Activated T-cell treated with anti-CD3 and anti-CD28 coated beads, Interleukin-2, amount 50 U/mL, for 72 hours (primary cell): ENCODE results near the gene PDE1A. TPM values are rescaled to one million over a fixed set of nuclear protein-coding genes. Genes with fewer than 3 reads are reported as not detected.
A peak's percentile ranks its signal among the peaks of the same experiment; 100 is the strongest.

Source experiments
- ATAC-seq, 2 donors: fragments of 150-1000 bp; cut with Tn5 transposase; replicated peaks in 1 of 2; 2 replicates each; pipeline ENCODE4 v1.10.0; 2021; ENCODE audit warnings: moderate library complexity in 2 of 2, mild to moderate bottlenecking in 1 of 2
- DNase-seq, 2 donors: peaks; one replicate each; pipeline ENCODE4 v3.0.0; 2021 to 2022; ENCODE audit warnings: mixed read lengths in 1 of 2
- H3K27ac Mint-ChIP-seq: one replicate; pipeline ENCODE4 v1.8.0; 2022; ENCODE audit warnings: mild to moderate bottlenecking, moderate library complexity, mixed read lengths
- H3K27me3 Mint-ChIP-seq: one replicate; pipeline ENCODE4 v1.8.0; 2022; ENCODE audit warnings: low read depth, mixed read lengths
- H3K36me3 Mint-ChIP-seq, 2 donors: one replicate each; pipeline ENCODE4 v1.8.0; 2022; ENCODE audit warnings: mixed read lengths in 2 of 2, mild to moderate bottlenecking in 1 of 2; ENCODE audit not compliant: insufficient read depth in 2 of 2
- H3K4me1 Mint-ChIP-seq: one replicate; pipeline ENCODE4 v1.8.0; 2022; ENCODE audit warnings: low read depth, mixed read lengths
- H3K4me3 Mint-ChIP-seq, 2 donors: one replicate each; pipeline ENCODE4 v1.8.0; 2022; ENCODE audit warnings: mild to moderate bottlenecking in 2 of 2, mixed read lengths in 2 of 2, moderate library complexity in 2 of 2
- H3K9me3 Mint-ChIP-seq, 2 donors: one replicate each; pipeline ENCODE4 v1.8.0; 2022; ENCODE audit warnings: mixed read lengths in 2 of 2
- total RNA-seq, 2 donors: library from RNA; stranded (reverse); gene quantifications; one replicate each; pipeline ENCODE4 v1.2.3, GENCODE V29; 2022

PDE1A gene
- total RNA-seq, 2 donors from 2014 or later, result not detected

DNA sequence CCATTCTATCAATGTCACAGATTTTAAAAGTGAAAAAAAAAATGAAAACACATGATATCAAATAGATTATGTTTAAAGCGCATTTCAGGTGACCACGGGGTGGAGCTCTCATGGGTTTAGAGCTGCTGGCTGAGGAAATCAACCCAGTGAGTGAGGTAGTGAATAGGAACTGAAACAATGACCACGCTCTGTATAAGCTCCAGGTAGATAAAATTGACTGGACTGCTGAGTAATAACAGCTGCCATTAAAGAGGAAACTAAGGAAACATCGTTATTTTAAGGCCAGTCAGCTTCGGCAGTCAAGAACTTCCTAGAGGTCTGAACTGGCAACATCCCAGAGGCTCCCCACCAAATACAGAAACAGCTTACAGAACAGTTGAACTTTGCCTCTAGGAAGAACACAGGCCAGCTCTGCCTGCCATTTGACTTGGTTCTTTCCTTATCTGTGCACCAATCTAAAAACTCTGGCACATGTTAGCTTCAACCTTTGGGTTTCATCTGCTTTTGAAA lies 185.9 kb downstream of the PDE1A start:
- no peaks in the 10 kb centered on the region for H3K9me3 Mint-ChIP-seq
- H3K27me3 Mint-ChIP-seq, result no peaks in the 10 kb centered on the region
- ATAC-seq, result peak in 1 of 2 donors; percentile 54
- DNase-seq, result peak; percentile 11 to 15
- H3K4me3 Mint-ChIP-seq, result no peak overlapping the region
- H3K27ac Mint-ChIP-seq, result no peak overlapping the region
- H3K36me3 Mint-ChIP-seq, result no peaks in the 10 kb centered on the region
- H3K4me1 Mint-ChIP-seq, result no peaks in the 10 kb centered on the region

DNA sequence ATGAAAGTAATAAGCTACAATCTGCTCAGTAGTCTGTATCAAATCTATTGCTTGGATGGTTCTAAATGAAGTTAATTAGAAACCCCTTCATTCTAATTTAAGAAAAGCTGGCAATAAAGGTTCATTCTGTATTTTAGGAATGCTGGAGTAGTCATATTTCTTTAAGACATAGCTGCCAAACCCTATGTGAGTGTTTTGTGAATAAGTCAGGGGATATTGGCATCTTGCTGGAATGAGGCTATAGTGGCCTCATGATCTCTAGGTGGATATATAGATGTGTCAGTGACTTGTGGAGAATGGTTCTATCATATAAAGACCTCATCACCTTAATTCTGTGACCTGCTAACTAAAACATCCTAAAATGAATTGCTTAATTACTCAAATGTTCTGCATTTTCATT lies 196.3 kb downstream of the PDE1A start:
- H3K27me3 Mint-ChIP-seq, result no peaks in the 10 kb centered on the region

DNA sequence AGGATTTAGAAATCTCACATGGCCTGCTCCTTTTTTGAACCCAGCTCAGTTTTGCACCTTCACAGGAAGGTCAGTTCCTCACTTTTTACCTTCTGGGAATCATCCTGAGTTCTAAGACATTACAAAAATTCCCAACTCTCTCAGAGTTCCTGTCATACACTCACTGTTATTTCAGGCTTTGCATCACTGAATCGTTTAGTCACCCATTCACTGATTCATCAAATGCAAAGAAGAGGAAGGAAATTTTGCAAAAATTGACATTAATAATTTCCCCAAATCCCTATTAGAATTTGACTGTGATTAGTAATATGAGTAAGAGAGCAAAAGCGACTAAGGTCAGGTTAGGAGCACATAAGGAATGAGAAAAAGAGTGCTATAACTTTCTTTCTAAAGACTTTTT lies 197.5 kb downstream of the PDE1A start:
- H3K4me1 Mint-ChIP-seq, result no peaks in the 10 kb centered on the region
- no peaks in the 10 kb centered on the region for H3K9me3 Mint-ChIP-seq
- no peaks in the 10 kb centered on the region for H3K27me3 Mint-ChIP-seq
- H3K27ac Mint-ChIP-seq, result no peak overlapping the region
- no peaks in the 10 kb centered on the region for H3K36me3 Mint-ChIP-seq
- H3K4me3 Mint-ChIP-seq, result no peak overlapping the region
- ATAC-seq, result no peak
- no peak for DNase-seq

More for the DNA sequence above, 196.3 kb downstream of the PDE1A start:
- DNase-seq, result no peak
- no peaks in the 10 kb centered on the region for H3K4me1 Mint-ChIP-seq
- no peak overlapping the region for H3K27ac Mint-ChIP-seq
- ATAC-seq, result no peak
- H3K36me3 Mint-ChIP-seq, result no peaks in the 10 kb centered on the region
- H3K4me3 Mint-ChIP-seq, result no peak overlapping the region
- H3K9me3 Mint-ChIP-seq, result no peaks in the 10 kb centered on the region

DNA sequence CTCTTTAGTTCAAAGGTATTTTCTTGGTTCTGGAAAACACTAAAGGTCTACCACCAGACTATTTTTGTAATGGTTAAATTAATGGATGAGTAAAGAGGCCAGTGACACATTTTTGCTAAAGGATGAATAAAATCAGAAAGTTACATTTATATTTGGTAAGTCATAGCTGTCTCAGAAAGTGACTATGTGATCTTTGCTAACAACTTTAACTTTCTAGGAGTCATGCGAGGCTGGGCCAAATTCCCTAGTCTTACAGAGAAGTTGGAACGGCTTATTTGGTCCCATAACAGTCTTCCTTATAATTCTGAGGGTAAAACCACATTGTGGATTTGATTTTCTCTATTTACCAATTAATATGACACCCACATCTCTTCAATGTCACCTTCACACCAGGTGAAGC lies 198.1 kb downstream of the PDE1A start:
- H3K27me3 Mint-ChIP-seq, result no peaks in the 10 kb centered on the region
- no peaks in the 10 kb centered on the region for H3K4me1 Mint-ChIP-seq
- no peaks in the 10 kb centered on the region for H3K9me3 Mint-ChIP-seq
- H3K27ac Mint-ChIP-seq, result no peak overlapping the region
- ATAC-seq (no peak), DNase-seq (no peak)
- H3K4me3 Mint-ChIP-seq, result no peak overlapping the region
- H3K36me3 Mint-ChIP-seq, result no peaks in the 10 kb centered on the region

DNA sequence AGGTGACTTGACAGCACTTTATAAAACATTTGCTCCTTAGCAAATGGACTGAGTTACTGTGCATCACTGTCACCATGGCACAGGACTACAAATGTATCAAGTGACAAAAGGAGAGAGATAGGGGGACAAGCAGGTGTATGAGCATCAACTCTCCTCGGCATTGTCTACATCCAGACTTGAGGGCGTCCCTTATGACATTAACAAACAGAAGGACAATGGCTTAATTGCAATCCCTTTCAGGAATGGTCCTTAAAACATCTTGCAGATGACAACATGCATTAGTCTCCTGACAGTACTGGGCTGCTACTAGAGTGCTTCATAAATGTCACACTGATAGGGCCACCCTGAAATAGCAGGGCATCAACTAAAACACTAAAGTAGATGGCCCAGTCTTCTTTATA lies 198.8 kb downstream of the PDE1A start:
- ATAC-seq (no peak), DNase-seq (no peak)
- Mint-ChIP-seq H3K9me3 (no peaks in the 10 kb centered on the region), H3K36me3 (no peaks in the 10 kb centered on the region), H3K4me3 (no peak overlapping the region), H3K27me3 (no peaks in the 10 kb centered on the region), H3K27ac (no peak overlapping the region), H3K4me1 (no peaks in the 10 kb centered on the region)

DNA sequence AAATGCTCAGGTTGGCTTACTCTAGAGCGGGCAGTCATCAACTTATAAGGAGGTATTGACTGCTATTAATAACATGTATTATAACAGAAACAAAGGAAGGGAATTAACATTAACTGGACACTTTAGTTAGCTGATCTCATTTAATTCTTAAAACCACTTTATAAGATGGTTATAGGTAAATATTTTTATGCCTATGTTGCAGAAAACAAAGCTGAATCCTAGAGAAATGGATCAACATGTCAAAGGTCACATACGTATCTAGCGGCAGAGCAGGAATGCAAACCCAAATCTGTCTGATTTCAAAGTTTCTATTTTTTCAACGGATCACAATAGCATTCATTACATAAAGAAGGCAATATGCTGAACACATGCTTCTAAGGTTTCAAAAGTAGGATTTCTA lies 200.0 kb downstream of the PDE1A start:
- H3K27ac Mint-ChIP-seq, result no peak overlapping the region

DNA sequence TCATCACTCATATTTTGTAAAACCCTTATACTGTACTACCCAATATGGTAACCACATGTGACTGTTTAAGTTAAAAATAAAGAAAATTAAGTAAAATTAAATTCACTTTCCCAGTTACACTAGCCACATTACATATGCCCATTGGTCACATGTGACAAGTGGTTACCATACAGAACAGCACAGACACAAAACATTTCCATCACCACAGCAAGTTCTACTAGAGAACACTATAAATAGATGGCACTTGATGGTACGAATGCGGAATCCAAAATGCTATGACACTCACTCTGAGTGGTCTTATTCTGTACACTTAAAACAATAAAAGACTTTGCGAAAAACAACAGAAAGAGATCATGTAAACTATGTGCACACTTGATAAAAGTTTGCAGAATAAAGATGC lies 202.2 kb downstream of the PDE1A start:
- Mint-ChIP-seq H3K27me3 (no peaks in the 10 kb centered on the region), H3K4me3 (no peak overlapping the region), H3K27ac (no peak overlapping the region), H3K4me1 (no peaks in the 10 kb centered on the region), H3K9me3 (no peaks in the 10 kb centered on the region), H3K36me3 (no peaks in the 10 kb centered on the region)
- no peak for DNase-seq
- no peak for ATAC-seq

More for the DNA sequence above, 200.0 kb downstream of the PDE1A start:
- ATAC-seq, result no peak
- DNase-seq, result no peak
- Mint-ChIP-seq H3K4me3 (no peak overlapping the region), H3K9me3 (no peaks in the 10 kb centered on the region), H3K36me3 (no peaks in the 10 kb centered on the region), H3K27me3 (no peaks in the 10 kb centered on the region), H3K4me1 (no peaks in the 10 kb centered on the region)

DNA sequence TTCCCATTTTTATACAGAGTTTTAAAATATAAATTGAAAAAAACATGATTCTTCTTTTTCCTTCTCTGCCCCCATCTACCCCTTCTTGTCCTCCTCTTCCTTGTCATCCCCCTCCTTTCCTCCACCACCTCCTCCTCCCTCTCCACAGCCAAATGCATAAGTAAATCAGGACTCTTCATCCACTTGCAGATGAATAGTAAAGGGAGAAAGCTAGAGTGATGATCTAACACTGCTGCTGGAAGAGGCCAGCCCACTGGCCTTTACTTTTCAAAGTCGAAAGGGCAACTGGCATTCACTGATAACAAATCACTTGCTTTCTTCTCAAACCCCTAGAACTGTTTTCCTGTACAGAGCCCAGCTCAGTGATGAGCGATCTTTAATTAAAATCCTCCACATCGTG lies 205.8 kb downstream of the PDE1A start:
- Mint-ChIP-seq H3K9me3 (no peaks in the 10 kb centered on the region), H3K4me3 (no peak overlapping the region), H3K4me1 (no peaks in the 10 kb centered on the region), H3K27ac (no peak overlapping the region), H3K36me3 (no peaks in the 10 kb centered on the region), H3K27me3 (no peaks in the 10 kb centered on the region)
- DNase-seq (no peak), ATAC-seq (no peak)

DNA sequence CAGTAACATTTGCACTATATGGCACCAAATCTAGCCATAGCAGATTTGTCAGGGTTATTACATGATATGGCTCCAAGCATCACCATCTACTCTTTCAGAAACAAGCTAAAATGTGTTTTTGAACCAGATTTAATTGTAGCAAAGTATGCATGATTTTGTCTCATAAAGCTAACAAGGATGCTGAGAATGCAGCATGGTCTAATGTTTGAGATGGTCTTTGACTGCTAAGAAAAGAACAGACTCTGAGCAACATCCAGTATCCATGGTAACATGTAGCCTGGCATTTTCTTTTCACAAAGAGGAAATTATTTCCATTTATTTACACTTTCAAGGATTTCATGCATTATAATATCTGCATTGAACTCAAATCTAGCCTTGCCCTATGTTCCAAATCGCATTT lies 206.5 kb downstream of the PDE1A start:
- Mint-ChIP-seq H3K4me1 (no peaks in the 10 kb centered on the region), H3K27ac (no peak overlapping the region), H3K9me3 (no peaks in the 10 kb centered on the region), H3K4me3 (no peak overlapping the region), H3K27me3 (no peaks in the 10 kb centered on the region), H3K36me3 (no peaks in the 10 kb centered on the region)
- ATAC-seq (no peak), DNase-seq (no peak)

DNA sequence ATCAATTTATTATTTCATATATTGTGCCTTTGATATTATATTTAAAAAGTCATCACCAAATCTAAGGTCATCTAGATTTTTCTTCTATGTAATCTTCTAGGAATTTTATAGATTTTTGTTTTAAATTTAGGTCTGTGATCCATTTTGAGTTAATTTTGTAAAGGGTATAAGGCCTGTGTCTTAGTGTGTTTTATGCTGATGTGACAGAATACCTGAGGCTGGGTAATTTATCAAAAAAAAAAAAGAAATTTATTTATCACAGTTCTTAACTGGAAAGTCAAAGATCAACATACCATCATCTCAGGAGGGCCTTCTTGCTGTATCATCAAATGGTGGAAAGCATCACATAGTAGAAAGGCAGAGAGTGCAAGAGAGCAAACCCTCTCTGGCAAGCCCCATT lies 216.2 kb downstream of the PDE1A start:
- no peaks in the 10 kb centered on the region for H3K4me1 Mint-ChIP-seq
- no peak overlapping the region for H3K27ac Mint-ChIP-seq
- H3K4me3 Mint-ChIP-seq, result no peak overlapping the region
- H3K9me3 Mint-ChIP-seq, result peaks cover 1 to 7% of the 10 kb centered on the region in 2 donors
- ATAC-seq (no peak), DNase-seq (no peak)
- no peaks in the 10 kb centered on the region for H3K36me3 Mint-ChIP-seq
- no peaks in the 10 kb centered on the region for H3K27me3 Mint-ChIP-seq

DNA sequence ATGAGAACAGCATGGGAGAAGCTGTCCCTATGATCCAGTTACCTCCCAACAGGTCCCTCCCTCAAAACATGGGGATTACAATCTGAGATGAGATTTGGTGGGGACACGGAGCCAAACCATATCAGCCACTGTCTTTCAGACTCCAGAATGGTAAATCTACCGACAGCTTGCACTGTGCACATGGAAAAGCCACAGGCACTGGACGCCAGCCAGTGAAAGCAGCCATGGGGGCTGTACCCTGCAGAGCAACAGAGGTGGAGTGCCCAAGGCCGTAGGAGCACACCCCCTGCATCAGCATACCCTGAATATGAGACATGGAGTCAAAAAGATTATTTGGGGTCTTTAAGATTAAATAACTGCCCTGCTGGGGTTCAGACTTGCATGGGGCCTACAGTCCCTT lies 218.4 kb downstream of the PDE1A start:
- no peak overlapping the region for H3K27ac Mint-ChIP-seq
- ATAC-seq (no peak), DNase-seq (no peak)
- peaks cover 1 to 6% of the 10 kb centered on the region in 2 donors for H3K9me3 Mint-ChIP-seq
- no peaks in the 10 kb centered on the region for H3K4me1 Mint-ChIP-seq
- H3K36me3 Mint-ChIP-seq, result no peaks in the 10 kb centered on the region
- no peaks in the 10 kb centered on the region for H3K27me3 Mint-ChIP-seq
- no peak overlapping the region for H3K4me3 Mint-ChIP-seq

DNA sequence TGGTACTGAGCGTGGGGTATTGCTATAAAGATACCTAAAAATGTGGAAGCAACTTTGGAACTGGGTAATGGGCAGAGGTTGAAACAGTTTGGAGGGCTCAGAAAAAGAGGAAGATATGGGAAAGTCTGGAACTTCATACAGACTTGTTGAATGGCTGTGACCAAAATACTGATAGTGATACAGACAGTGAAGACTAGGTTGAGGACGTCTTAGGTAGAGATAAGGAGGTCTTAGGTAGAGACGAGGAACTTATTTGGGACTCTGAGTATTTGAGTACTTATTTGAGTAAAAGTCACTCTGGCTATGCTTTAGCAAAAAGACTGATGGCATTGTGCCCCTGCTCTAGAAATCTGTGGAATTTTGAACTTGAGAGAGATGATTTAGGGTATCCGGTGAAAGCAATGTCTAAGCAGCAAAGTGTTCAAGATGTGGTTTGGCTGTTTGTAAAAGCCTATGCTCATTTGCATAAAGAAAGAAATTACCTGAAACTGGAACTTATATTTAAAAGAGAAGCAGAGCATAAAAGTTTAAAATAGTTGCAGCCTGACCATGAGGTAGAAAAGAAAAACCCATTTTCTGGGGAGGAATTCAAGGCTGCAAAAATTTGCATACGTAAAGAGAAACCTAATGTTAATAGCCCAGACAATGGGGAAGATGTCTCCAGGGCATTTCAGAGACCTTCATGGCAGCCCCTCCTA lies 219.6 kb downstream of the PDE1A start:
- H3K36me3 Mint-ChIP-seq, result no peaks in the 10 kb centered on the region
- H3K27ac Mint-ChIP-seq, result no peak overlapping the region
- no peaks in the 10 kb centered on the region for H3K4me1 Mint-ChIP-seq
- peaks cover 1 to 6% of the 10 kb centered on the region in 2 donors for H3K9me3 Mint-ChIP-seq
- H3K27me3 Mint-ChIP-seq, result no peaks in the 10 kb centered on the region
- no peak for DNase-seq
- ATAC-seq, result no peak
- no peak overlapping the region for H3K4me3 Mint-ChIP-seq

DNA sequence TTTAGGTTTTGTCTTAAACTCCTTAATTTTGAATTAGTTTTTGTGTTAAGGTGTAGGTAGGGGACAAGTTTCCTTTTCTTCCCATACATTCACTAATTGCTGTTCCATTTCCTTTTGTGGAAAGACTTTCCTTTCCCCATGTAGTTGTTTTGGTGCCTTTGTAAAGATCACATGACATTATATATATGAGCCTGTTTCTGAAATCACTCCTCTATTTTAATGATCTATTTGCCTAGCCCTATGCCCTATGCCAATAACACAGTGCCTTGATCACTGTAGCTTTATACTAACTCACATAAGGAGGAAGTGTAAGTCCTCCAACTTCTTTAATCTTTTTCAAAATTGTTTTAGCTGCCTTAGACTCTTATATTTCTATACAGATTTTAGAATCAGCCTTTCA lies 229.3 kb downstream of the PDE1A start:
- no peaks in the 10 kb centered on the region for H3K27me3 Mint-ChIP-seq
- no peak for ATAC-seq

DNA sequence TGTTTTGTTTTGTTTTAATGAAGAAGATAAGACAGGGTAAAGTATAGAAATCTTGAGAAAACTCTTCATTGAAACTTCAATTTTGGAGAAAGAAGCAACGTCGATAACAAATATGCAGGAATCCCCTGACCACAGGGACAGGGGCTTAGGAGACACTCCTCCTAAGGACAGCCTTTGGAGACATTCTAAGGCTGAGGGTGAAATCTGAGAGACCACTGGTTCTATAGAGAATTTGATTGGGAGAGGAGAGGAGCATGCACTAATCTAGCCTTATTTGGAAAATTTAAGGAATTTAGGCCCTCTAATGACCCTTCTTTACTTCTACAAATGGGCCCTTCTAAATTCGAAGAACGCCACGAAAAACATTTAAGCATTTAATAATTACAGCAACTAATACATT lies 233.5 kb downstream of the PDE1A start:
- Mint-ChIP-seq H3K27ac (no peak overlapping the region), H3K36me3 (no peaks in the 10 kb centered on the region), H3K4me1 (no peaks in the 10 kb centered on the region), H3K4me3 (no peak overlapping the region), H3K9me3 (no peaks in the 10 kb centered on the region), H3K27me3 (no peaks in the 10 kb centered on the region)
- no peak for DNase-seq
- ATAC-seq, result no peak

More for the DNA sequence above, 229.3 kb downstream of the PDE1A start:
- H3K4me1 Mint-ChIP-seq, result no peaks in the 10 kb centered on the region
- no peak for DNase-seq
- no peaks in the 10 kb centered on the region for H3K9me3 Mint-ChIP-seq
- no peak overlapping the region for H3K4me3 Mint-ChIP-seq
- no peak overlapping the region for H3K27ac Mint-ChIP-seq
- H3K36me3 Mint-ChIP-seq, result no peaks in the 10 kb centered on the region
